ENCODE data around the gene PAGR1.
"Not testable (repeated sequence)": the region's sequence is repeated elsewhere in the genome, so short reads cannot be mapped to it uniquely, and the experiment has no call there.

GRCh38 chr16:29869067-29869466 lies 53.1 kb downstream of the PAGR1 start:
- TF ChIP-seq, protein P1, sequence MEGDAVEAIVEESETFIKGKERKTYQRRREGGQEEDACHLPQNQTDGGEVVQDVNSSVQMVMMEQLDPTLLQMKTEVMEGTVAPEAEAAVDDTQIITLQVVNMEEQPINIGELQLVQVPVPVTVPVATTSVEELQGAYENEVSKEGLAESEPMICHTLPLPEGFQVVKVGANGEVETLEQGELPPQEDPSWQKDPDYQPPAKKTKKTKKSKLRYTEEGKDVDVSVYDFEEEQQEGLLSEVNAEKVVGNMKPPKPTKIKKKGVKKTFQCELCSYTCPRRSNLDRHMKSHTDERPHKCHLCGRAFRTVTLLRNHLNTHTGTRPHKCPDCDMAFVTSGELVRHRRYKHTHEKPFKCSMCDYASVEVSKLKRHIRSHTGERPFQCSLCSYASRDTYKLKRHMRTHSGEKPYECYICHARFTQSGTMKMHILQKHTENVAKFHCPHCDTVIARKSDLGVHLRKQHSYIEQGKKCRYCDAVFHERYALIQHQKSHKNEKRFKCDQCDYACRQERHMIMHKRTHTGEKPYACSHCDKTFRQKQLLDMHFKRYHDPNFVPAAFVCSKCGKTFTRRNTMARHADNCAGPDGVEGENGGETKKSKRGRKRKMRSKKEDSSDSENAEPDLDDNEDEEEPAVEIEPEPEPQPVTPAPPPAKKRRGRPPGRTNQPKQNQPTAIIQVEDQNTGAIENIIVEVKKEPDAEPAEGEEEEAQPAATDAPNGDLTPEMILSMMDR (IDR thresholded peaks at IDR 0.05) = not testable (repeated sequence)
- not testable (repeated sequence) for TF ChIP-seq POLR2A (IDR thresholded peaks at IDR 0.05)

Data from lower leg skin (tissue), 3 donors.